HG02943 (cell line): ENCODE data around the gene LRRC56.
"Not testable (repeated sequence)": the region's sequence is repeated elsewhere in the genome, so short reads cannot be mapped to it uniquely, and the experiment has no call there.

Source experiments
- ATAC-seq: cut with Tn5 transposase; IDR thresholded peaks from one replicate; pipeline ENCODE4 v1.9.1; 2021; ENCODE audit warnings: mild to moderate bottlenecking, low read depth, moderate library complexity; ENCODE audit not compliant: unreplicated experiment

LRRC56 gene

GRCh38 chr11:501001-501682, 36.2 kb upstream of the LRRC56 start:
- ATAC-seq, result no peak

- ATAC-seq, result no peak
Observed at GRCh38 chr11:501683-502287, 35.5 kb upstream of the LRRC56 start.

GRCh38 chr11:502288-503178, 34.8 kb upstream of the LRRC56 start:
- no peak for ATAC-seq

- ATAC-seq, result no peak
Observed at GRCh38 chr11:503179-503981, 33.9 kb upstream of the LRRC56 start.

GRCh38 chr11:504053-504993, 33.0 kb upstream of the LRRC56 start:
- ATAC-seq, result no peak

- no peak for ATAC-seq
Observed at GRCh38 chr11:504994-505344, 32.4 kb upstream of the LRRC56 start.

GRCh38 chr11:506238-506994, 30.9 kb upstream of the LRRC56 start:
- peak; percentile 72 for ATAC-seq

GRCh38 chr11:506995-507726, 30.2 kb upstream of the LRRC56 start, which contains the start of gene RNH1:
RNH1 (minus strand) TSS chr11:507242; CDS start chr11:502162, 5,080 bp downstream.
- ATAC-seq, result peak; percentile 47

GRCh38 chr11:507727-508515, 29.4 kb upstream of the LRRC56 start:
- ATAC-seq, result no peak

GRCh38 chr11:508956-509355, 28.4 kb upstream of the LRRC56 start:
- ATAC-seq, result no peak

GRCh38 chr11:512761-513595, 24.3 kb upstream of the LRRC56 start:
- no peak for ATAC-seq

GRCh38 chr11:514606-515005, 22.7 kb upstream of the LRRC56 start:
- no peak for ATAC-seq

GRCh38 chr11:515131-515530, 22.2 kb upstream of the LRRC56 start:
- no peak for ATAC-seq

GRCh38 chr11:516400-516799, 20.9 kb upstream of the LRRC56 start:
- ATAC-seq, result no peak

- not testable (repeated sequence) for ATAC-seq
Observed at GRCh38 chr11:516918-517685, 20.2 kb upstream of the LRRC56 start.
